Measurements from ENCODE around the gene CACNA2D4. TPM values are rescaled to one million over a fixed set of nuclear protein-coding genes. Genes with fewer than 3 reads are reported as not detected.

The CACNA2D4 gene
- total and polyA plus RNA-seq, 7 donors = 2.8 to 5.8 (median 3.6) TPM

DNA sequence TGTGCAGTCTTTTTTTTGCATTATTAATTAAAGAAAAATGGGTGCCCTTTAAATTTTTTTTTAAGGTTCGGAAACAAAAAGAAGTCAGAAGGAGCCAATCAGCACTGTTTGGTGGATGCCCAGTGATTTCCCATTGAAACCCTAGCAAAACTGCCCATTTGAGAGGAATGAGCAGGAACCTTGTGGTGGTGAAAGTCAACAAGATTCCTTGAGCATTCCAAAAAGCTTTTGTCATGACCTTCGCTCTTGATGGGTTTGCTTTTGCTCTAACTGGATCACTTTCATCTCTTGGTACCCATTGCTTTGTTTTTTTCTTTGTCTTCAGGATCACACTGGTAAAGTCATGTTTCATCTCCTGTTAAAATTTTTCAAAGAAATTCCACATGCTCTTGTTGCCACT lies 173.5 kb downstream of the CACNA2D4 start:
- no peak for DNase-seq
- Histone ChIP-seq H3K27me3 (no peaks in the 10 kb centered on the region), H3K27ac (no peak overlapping the region), H3K4me1 (peaks cover 0 to 22% (median 9%) of the 10 kb centered on the region in 4 donors), H3K4me3 (no peak overlapping the region), H3K9me3 (no peaks in the 10 kb centered on the region), H3K36me3 (no peaks in the 10 kb centered on the region)
- TF ChIP-seq EP300 (IDR thresholded peaks at IDR 0.05) (no peak), POLR2AphosphoS5 (IDR thresholded peaks at IDR 0.05) (no peak), POLR2A (IDR thresholded peaks at IDR 0.05) (no peak), CTCF (IDR thresholded peaks at IDR 0.05) (no peak)
- 99% methylated on average over 2 of the region's 2 CpGs for WGBS, 2 donors
- intact Hi-C loops (cut with DNase I) = no loop called here

Other genes with a start within 250 kb of the CACNA2D4 start
- 10 to 100 TPM; 25.2 to 29.6 (median 27.9) TPM for gene ADIPOR2, start 227.6 kb downstream of the CACNA2D4 start, total RNA-seq
- 10 to 100 TPM; 34.2 to 65.9 (median 41.6) TPM for gene ADIPOR2, start 227.6 kb downstream of the CACNA2D4 start, polyA plus RNA-seq
- gene LRTM2, start 98.1 kb downstream of the CACNA2D4 start, total RNA-seq = under 1 TPM in 1 of 4 donors, not detected in 3; 0.41 TPM
- under 1 TPM in 1 of 3 donors, not detected in 2; 0.09 TPM for gene LRTM2, start 98.1 kb downstream of the CACNA2D4 start, polyA plus RNA-seq
- 10 to 100 TPM; 24.8 to 47.7 (median 35.5) TPM for gene DCP1B, start 85.8 kb upstream of the CACNA2D4 start, total RNA-seq
- gene DCP1B, start 85.8 kb upstream of the CACNA2D4 start, polyA plus RNA-seq = 1 to 10 TPM; 5.5 to 8.5 (median 7.2) TPM
- 100 to 1,000 TPM in 2 of 4 donors, 10 to 100 TPM in 2; 62.0 to 213 (median 119) TPM for gene CACNA1C, start 134.3 kb upstream of the CACNA2D4 start, total RNA-seq
- gene CACNA1C, start 134.3 kb upstream of the CACNA2D4 start, polyA plus RNA-seq = 1 to 10 TPM in 1 of 3 donors, under 1 TPM in 2; 0.46 to 7.6 (median 0.60) TPM

Measured in sigmoid colon (tissue), 7 donors.